Neural progenitor cell (in vitro differentiated cells): Measurements from ENCODE around the gene SCAPER.

Source experiments
- EZH2 ChIP-seq: fragments of 200-600 bp; sonication (generic); IDR thresholded peaks from 2 replicates; pipeline ENCODE4 v1.6.1; 2017; ENCODE audit warnings: antibody characterized with exemption, mild to moderate bottlenecking, moderate library complexity
- EZH2phosphoT487 ChIP-seq: fragments of 200-600 bp; sonication (generic); IDR thresholded peaks from 2 replicates; pipeline ENCODE4 v1.6.1; 2017; ENCODE audit warnings: antibody characterized with exemption
- TF ChIP-seq, protein P1 (sequence below): fragments of 200-600 bp; sonication (generic); IDR thresholded peaks from 2 replicates; pipeline ENCODE4 v1.5.1; 2017; ENCODE audit warnings: antibody characterized with exemption, mild to moderate bottlenecking

DNA sequence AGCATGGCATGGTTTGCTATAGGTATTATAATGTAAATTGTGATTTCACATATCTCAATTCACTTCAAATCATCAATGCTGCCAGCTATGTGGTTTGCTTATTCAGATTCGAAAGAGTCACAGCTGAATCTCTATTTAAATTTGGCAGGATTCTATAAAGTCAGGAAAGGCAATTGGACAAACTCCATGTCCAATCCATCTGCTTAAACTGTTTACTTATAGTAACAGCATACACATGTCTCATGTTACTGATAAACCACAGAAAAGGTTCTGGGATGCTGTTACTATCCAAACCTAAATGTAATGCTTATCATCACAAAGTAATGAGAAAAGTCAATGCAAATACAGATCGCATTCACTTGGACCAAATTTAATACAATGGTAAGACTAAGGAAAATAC, 338.9 kb downstream of the SCAPER start:
- TF ChIP-seq EZH2 (no peak), EZH2phosphoT487 (no peak)
- TF ChIP-seq, protein P1, sequence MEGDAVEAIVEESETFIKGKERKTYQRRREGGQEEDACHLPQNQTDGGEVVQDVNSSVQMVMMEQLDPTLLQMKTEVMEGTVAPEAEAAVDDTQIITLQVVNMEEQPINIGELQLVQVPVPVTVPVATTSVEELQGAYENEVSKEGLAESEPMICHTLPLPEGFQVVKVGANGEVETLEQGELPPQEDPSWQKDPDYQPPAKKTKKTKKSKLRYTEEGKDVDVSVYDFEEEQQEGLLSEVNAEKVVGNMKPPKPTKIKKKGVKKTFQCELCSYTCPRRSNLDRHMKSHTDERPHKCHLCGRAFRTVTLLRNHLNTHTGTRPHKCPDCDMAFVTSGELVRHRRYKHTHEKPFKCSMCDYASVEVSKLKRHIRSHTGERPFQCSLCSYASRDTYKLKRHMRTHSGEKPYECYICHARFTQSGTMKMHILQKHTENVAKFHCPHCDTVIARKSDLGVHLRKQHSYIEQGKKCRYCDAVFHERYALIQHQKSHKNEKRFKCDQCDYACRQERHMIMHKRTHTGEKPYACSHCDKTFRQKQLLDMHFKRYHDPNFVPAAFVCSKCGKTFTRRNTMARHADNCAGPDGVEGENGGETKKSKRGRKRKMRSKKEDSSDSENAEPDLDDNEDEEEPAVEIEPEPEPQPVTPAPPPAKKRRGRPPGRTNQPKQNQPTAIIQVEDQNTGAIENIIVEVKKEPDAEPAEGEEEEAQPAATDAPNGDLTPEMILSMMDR = no peak
